Measurements from ENCODE around the gene SEC23A. TPM values are rescaled to one million over a fixed set of nuclear protein-coding genes. Genes with fewer than 3 reads are reported as not detected.
A peak's percentile ranks its signal among the peaks of the same experiment; 100 is the strongest.

The SEC23A gene
- total and polyA plus RNA-seq, 2 of the 13 experiments (the other 11 are each of a cell fraction or from before 2014, with no cell fraction given), result 403 to 887 TPM

- TF ChIP-seq ZNF775 (CRISPR knock-in tag; IDR thresholded peaks at IDR 0.05; ENCODE audit: borderline replicate concordance), result no peak; the same call in 1 of the 2 replicates
- TF ChIP-seq HOXD1 (CRISPR knock-in tag; IDR thresholded peaks at IDR 0.05), result peak; percentile 87
- TF ChIP-seq, protein P1, sequence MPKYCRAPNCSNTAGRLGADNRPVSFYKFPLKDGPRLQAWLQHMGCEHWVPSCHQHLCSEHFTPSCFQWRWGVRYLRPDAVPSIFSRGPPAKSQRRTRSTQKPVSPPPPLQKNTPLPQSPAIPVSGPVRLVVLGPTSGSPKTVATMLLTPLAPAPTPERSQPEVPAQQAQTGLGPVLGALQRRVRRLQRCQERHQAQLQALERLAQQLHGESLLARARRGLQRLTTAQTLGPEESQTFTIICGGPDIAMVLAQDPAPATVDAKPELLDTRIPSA (CRISPR knock-in tag; IDR thresholded peaks at IDR 0.05; ENCODE audit: borderline replicate concordance), result no peak
- peak in 1 of 2 experiments; percentile 98; a peak in 2 of 4 replicates for TF ChIP-seq KLF16 (CRISPR knock-in tag; IDR thresholded peaks at IDR 0.05)
- TF ChIP-seq, protein P2, sequence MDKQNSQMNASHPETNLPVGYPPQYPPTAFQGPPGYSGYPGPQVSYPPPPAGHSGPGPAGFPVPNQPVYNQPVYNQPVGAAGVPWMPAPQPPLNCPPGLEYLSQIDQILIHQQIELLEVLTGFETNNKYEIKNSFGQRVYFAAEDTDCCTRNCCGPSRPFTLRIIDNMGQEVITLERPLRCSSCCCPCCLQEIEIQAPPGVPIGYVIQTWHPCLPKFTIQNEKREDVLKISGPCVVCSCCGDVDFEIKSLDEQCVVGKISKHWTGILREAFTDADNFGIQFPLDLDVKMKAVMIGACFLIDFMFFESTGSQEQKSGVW (CRISPR knock-in tag; IDR thresholded peaks at IDR 0.05; ENCODE audit: borderline replicate concordance), result no peak
- no peak for TF ChIP-seq TAF1 (CRISPR knock-in tag; IDR thresholded peaks at IDR 0.05)
- peak; percentile 85; the same call in 1 of the 2 replicates for TF ChIP-seq NR2F6 (IDR thresholded peaks at IDR 0.05)
- peak; percentile 84 for TF ChIP-seq NR2F6 (CRISPR knock-in tag; IDR thresholded peaks at IDR 0.05)
- no peak for TF ChIP-seq AGO1 (IDR thresholded peaks at IDR 0.05; ENCODE audit: low read depth, low read length, poor library complexity, severe bottlenecking)
- TF ChIP-seq ZNF839 (CRISPR knock-in tag; IDR thresholded peaks at IDR 0.05; ENCODE audit: borderline replicate concordance), result no peak
- TF ChIP-seq PRDM15 (CRISPR knock-in tag; IDR thresholded peaks at IDR 0.05), result no peak
- TF ChIP-seq ZNF792 (CRISPR knock-in tag; IDR thresholded peaks at IDR 0.05), result peak; percentile 93; the same call in 1 of the 2 replicates
- 0 out of 2 replicates have a peak, but pooled peaks have one; percentile 44 for TF ChIP-seq ZNF761 (CRISPR knock-in tag; conservative IDR thresholded peaks at IDR 0.05)
- TF ChIP-seq CREB1 (IDR thresholded peaks at IDR 0.05), result 0 out of 2 replicates have a peak, but pooled peaks have one; percentile 10
- TF ChIP-seq CREB1 (CRISPR knock-in tag; IDR thresholded peaks at IDR 0.05), result peak; percentile 62; the same call in 1 of the 2 replicates
- TF ChIP-seq RXRB (CRISPR knock-in tag; IDR thresholded peaks at IDR 0.05; ENCODE audit: borderline replicate concordance), result peak; percentile 97
- TF ChIP-seq ZNF766 (CRISPR knock-in tag; IDR thresholded peaks at IDR 0.05; ENCODE audit: borderline replicate concordance), result no peak
- no peak for TF ChIP-seq DZIP1 (CRISPR knock-in tag; IDR thresholded peaks at IDR 0.05)
- TF ChIP-seq HNF4A (CRISPR knock-in tag; IDR thresholded peaks at IDR 0.05), result peak; percentile 95
- no peak for TF ChIP-seq ATF7 (IDR thresholded peaks at IDR 0.05)
- no peak; the same call in 1 of the 2 replicates for TF ChIP-seq ATF7 (CRISPR knock-in tag; IDR thresholded peaks at IDR 0.05)
- TF ChIP-seq NFKBIZ (CRISPR knock-in tag; IDR thresholded peaks at IDR 0.05), result peak; percentile 58; the same call in 1 of the 2 replicates
Measured at GRCh38 chr14:39025810-39026627, 77.0 kb downstream of the SEC23A start (continued).
